OCI-LY7 (cell line): ENCODE results near the gene RAPGEF5. TPM values are rescaled to one million over a fixed set of nuclear protein-coding genes. Genes with fewer than 3 reads are reported as not detected.

Experiments used
- BruUV-seq: library from RNA; stranded (reverse); fragments of 400-500 nt; replicated peaks from 2 replicates; lab custom pipeline; 2021; lab: Mats Ljungman, UMichigan
- CTCF ChIA-PET: fragments of 300-600 bp; sonication (Branson Sonifier 250); formaldehyde crosslinking; loops from one replicate; lab custom pipeline; 2022; ENCODE audit warnings: antibody characterized with exemption; ENCODE audit not compliant: unreplicated experiment; lab: Charles Lee
- POLR2A ChIA-PET: fragments of 300-600 bp; sonication (Branson Sonifier 250); formaldehyde crosslinking; loops from one replicate; lab custom pipeline; 2022; ENCODE audit warnings: antibody characterized with exemption; lab: Charles Lee
- DNase-seq: peaks from one replicate; pipeline ENCODE4 v3.0.0-alpha.2; 2015; ENCODE audit warnings: low spot score
- H2AFZ ChIP-seq: fragments of 200-600 bp; sonication (generic), shearing (Covaris generic); 2 replicates; pipeline ENCODE4 v1.6.1; 2014; ENCODE audit warnings: mild to moderate bottlenecking, antibody characterized with exemption, low read length, moderate library complexity
- H3K27ac ChIP-seq: fragments of 200-600 bp; sonication (generic); 2 replicates; pipeline ENCODE4 v1.5.1; 2014; ENCODE audit warnings: mixed run types, low read depth, mild to moderate bottlenecking, moderate library complexity, low read length, inconsistent platforms; ENCODE audit not compliant: poor library complexity, severe bottlenecking
- H3K36me3 ChIP-seq: fragments of 200-600 bp; sonication (generic); 2 replicates; pipeline ENCODE4 v1.6.1; 2014; ENCODE audit warnings: mild to moderate bottlenecking, antibody characterized with exemption, low read length, moderate library complexity, mixed read lengths; ENCODE audit not compliant: insufficient read depth
- H3K4me1 ChIP-seq: fragments of 200-600 bp; sonication (generic); 2 replicates; pipeline ENCODE4 v1.5.1; 2014; ENCODE audit warnings: mild to moderate bottlenecking, low read length; ENCODE audit not compliant: insufficient read depth, poor library complexity, severe bottlenecking
- H3K4me2 ChIP-seq: fragments of 200-600 bp; sonication (generic); 2 replicates; pipeline ENCODE4 v1.6.1; 2014; ENCODE audit warnings: mild to moderate bottlenecking, low read length
- H3K4me3 ChIP-seq: fragments of 200-600 bp; sonication (generic); 2 replicates; pipeline ENCODE4 v1.5.1; 2014; ENCODE audit warnings: mild to moderate bottlenecking, low read depth, low read length; ENCODE audit not compliant: poor library complexity, severe bottlenecking
- H3K79me2 ChIP-seq: fragments of 200-600 bp; sonication (generic); 2 replicates; pipeline ENCODE4 v1.6.1; 2016; ENCODE audit warnings: low read depth, mild to moderate bottlenecking, low read length, moderate library complexity, mixed read lengths; ENCODE audit not compliant: insufficient read depth
- H3K9me2 ChIP-seq: fragments of 200-600 bp; sonication (generic); 2 replicates; pipeline ENCODE4 v1.6.1; 2016; ENCODE audit warnings: mild to moderate bottlenecking, low read length, mixed read lengths; ENCODE audit not compliant: insufficient read depth
- H3K9me3 ChIP-seq: fragments of 200-600 bp; sonication (generic); 2 replicates; pipeline ENCODE4 v1.6.1; 2014; ENCODE audit warnings: mild to moderate bottlenecking, mixed run types, low read length, mixed read lengths
- H4K20me1 ChIP-seq: fragments of 200-600 bp; sonication (generic); 2 replicates; pipeline ENCODE4 v1.6.1; 2014; ENCODE audit warnings: mild to moderate bottlenecking, antibody characterized with exemption, low read length, moderate library complexity, mixed read lengths; ENCODE audit not compliant: insufficient read depth
- EZH2phosphoT487 ChIP-seq: fragments of 200-600 bp; sonication (generic); IDR thresholded peaks from 2 replicates; pipeline ENCODE4 v1.6.1; 2018; ENCODE audit warnings: low read depth, borderline replicate concordance, mild to moderate bottlenecking, mixed run types, antibody characterized with exemption, low read length, moderate library complexity, mixed read lengths
- intact Hi-C: fragments of 100-400 bp; cut with micrococcal nuclease; formaldehyde crosslinking; loops from one replicate; pipeline ENCODE4 v1.10.0; 2022; ENCODE audit not compliant: unreplicated experiment
- total RNA-seq, 2 experiments: library from RNA; depleted of rRNA in 1 of 2; stranded (reverse); fragments of >200 nt in 1 of 2; shearing (Covaris generic) in 1 of 2; gene quantifications; 2 replicates each; pipeline ENCODE4 v1.2.3, GENCODE V29; 2014 to 2022
- TF ChIP-seq, protein P1 (sequence below): fragments of 200-600 bp; sonication (generic); conservative IDR thresholded peaks from 2 replicates; pipeline ENCODE4 v1.5.1; 2014; ENCODE audit warnings: mild to moderate bottlenecking, antibody characterized with exemption, low read length, moderate library complexity, mixed read lengths

RAPGEF5 gene
- total RNA-seq, 2 experiments from 2014 or later, result 114 to 115 TPM

DNA sequence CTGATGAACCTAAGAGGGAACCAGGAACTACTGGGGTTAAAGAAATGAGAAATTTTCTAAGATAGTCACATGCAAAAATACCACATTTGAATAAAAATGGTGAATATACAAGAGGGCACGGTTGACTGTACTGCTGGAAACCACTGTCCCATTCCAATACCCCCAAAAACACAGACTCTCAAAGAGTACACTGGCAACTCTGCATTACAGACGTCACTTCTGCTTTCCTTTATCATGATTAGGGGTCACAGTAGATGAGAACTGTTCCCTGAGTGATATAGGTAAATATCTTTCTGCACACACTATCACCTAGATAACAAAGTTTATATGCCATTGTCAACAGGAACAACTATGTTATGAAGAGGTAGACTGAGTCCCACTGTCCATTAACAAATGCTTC lies 69.5 kb downstream of the RAPGEF5 start:
- H3K9me3 ChIP-seq, result no peaks in the 10 kb centered on the region
- H2AFZ ChIP-seq, result no peak overlapping the region
- H3K4me3 ChIP-seq, result no peak overlapping the region
- CTCF ChIA-PET, result no interaction called here
- H3K27ac ChIP-seq, result no peak overlapping the region
- H3K79me2 ChIP-seq, result peaks cover 17% of the 10 kb centered on the region; the same call in 1 of the 2 replicates
- intact Hi-C loops, result no loop called here
- H4K20me1 ChIP-seq, result no peaks in the 10 kb centered on the region
- H3K4me2 ChIP-seq, result no peak overlapping the region
- H3K9me2 ChIP-seq, result no peaks in the 10 kb centered on the region
- no peak for DNase-seq
- H3K36me3 ChIP-seq, result peaks cover 99% of the 10 kb centered on the region
- POLR2A ChIA-PET, result interaction anchor here (0.8 kb wide), 1 partner anchor 29 kb away, joined by 3 read pairs; no protein-coding TSS in a partner anchor
- no peaks in the 10 kb centered on the region for H3K4me1 ChIP-seq
- TF ChIP-seq EZH2phosphoT487, result no peak
- TF ChIP-seq, protein P1, sequence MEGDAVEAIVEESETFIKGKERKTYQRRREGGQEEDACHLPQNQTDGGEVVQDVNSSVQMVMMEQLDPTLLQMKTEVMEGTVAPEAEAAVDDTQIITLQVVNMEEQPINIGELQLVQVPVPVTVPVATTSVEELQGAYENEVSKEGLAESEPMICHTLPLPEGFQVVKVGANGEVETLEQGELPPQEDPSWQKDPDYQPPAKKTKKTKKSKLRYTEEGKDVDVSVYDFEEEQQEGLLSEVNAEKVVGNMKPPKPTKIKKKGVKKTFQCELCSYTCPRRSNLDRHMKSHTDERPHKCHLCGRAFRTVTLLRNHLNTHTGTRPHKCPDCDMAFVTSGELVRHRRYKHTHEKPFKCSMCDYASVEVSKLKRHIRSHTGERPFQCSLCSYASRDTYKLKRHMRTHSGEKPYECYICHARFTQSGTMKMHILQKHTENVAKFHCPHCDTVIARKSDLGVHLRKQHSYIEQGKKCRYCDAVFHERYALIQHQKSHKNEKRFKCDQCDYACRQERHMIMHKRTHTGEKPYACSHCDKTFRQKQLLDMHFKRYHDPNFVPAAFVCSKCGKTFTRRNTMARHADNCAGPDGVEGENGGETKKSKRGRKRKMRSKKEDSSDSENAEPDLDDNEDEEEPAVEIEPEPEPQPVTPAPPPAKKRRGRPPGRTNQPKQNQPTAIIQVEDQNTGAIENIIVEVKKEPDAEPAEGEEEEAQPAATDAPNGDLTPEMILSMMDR, result no peak
- no TSS peak for BruUV-seq

DNA sequence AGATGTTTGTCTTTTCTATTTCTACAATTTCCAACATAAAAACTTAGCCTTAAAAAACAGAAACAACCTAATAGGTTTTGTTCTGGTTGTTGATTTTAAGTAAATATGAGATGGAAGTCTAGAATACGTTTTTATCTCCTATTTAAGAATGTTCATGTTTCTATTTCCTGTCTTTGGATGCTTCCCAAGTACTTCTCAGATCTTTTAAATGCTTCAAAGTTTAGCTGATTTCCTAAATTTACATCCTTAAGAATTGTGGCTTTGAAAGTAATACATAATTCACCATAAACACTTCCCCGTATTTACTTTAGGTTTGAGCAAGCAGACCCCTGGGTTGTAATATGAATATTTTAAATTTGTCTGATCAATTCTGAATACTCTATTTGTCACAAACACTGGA lies 70.5 kb downstream of the RAPGEF5 start:
- Histone ChIP-seq H3K4me3 (no peak overlapping the region), H3K4me1 (no peaks in the 10 kb centered on the region), H3K79me2 (peaks cover 22% of the 10 kb centered on the region; the same call in 1 of the 2 replicates), H3K9me3 (no peaks in the 10 kb centered on the region), H3K4me2 (no peak overlapping the region), H3K9me2 (no peaks in the 10 kb centered on the region), H3K27ac (no peak overlapping the region), H3K36me3 (peaks cover 97% of the 10 kb centered on the region), H2AFZ (no peak overlapping the region), H4K20me1 (no peaks in the 10 kb centered on the region)
- no TSS peak for BruUV-seq
- TF ChIP-seq, protein P1, result no peak
- TF ChIP-seq EZH2phosphoT487, result no peak
- no peak for DNase-seq
- intact Hi-C loops, result no loop called here
- ChIA-PET CTCF (no interaction called here), POLR2A (interaction anchor here (0.6 to 0.8 kb wide), 2 partner anchors 30 to 107 kb away, joined by 3 read pairs; no protein-coding TSS in a partner anchor)

DNA sequence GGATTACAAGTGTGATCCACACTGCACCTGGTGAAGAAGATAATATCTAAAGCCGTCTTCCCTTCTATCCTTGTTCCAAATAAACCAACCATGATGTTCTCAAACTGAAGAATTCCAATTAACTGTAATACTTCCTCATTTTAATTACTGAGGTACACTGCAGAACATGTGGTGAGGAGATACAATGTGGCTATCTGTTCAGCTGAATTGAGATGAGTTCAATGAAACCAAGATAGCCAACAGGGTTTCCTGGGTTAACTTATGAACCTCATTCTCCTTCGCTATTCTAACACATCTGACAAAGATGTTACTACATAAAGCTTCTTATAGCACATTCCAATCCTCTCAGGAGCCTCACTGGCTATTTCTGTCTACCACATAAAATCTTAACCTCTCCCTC lies 75.5 kb downstream of the RAPGEF5 start:
- ChIA-PET POLR2A (interaction anchor here (1.6 kb wide), 1 partner anchor 15 kb away, joined by 3 read pairs; no protein-coding TSS in a partner anchor), CTCF (no interaction called here)
- Histone ChIP-seq H4K20me1 (no peaks in the 10 kb centered on the region), H3K4me1 (no peaks in the 10 kb centered on the region), H3K79me2 (peaks cover 33% of the 10 kb centered on the region; the same call in 1 of the 2 replicates), H3K4me3 (no peak overlapping the region), H3K4me2 (no peak overlapping the region), H3K36me3 (peaks cover 98% of the 10 kb centered on the region), H3K27ac (no peak overlapping the region), H3K9me3 (no peaks in the 10 kb centered on the region), H3K9me2 (no peaks in the 10 kb centered on the region), H2AFZ (no peak overlapping the region)
- intact Hi-C loops, result no loop called here
- BruUV-seq, result TSS peak; percentile 18
- DNase-seq, result no peak
- TF ChIP-seq EZH2phosphoT487, result no peak
- TF ChIP-seq, protein P1, result no peak
